Gastroesophageal sphincter (tissue), 2 donors: ENCODE results near the gene PLXNA2.

Source experiments
- POLR2A ChIP-seq, 2 donors: fragments of 450-650 bp; IDR thresholded peaks; one replicate each; pipeline ENCODE4 v1.6.1; 2017; ENCODE audit warnings: antibody characterized with exemption in 2 of 2, mild to moderate bottlenecking in 2 of 2, moderate library complexity in 1 of 2
- POLR2AphosphoS5 ChIP-seq: sonication (generic); formaldehyde crosslinking; IDR thresholded peaks from one replicate; pipeline ENCODE4 v1.6.1; 2017; ENCODE audit warnings: antibody characterized with exemption

- TF ChIP-seq POLR2A (IDR thresholded peaks at IDR 0.05), result no peak
- TF ChIP-seq POLR2AphosphoS5, result no peak
These were observed 257.0 kb downstream of the PLXNA2 start for GRCh38 chr1:207987164-207987563.
